Measurements from ENCODE around the gene A2ML1.
"Not testable (repeated sequence)": the region's sequence is repeated elsewhere in the genome, so short reads cannot be mapped to it uniquely, and the experiment has no call there.

Gene A2ML1

GRCh38 chr12:8855891-8856290 is 33.5 kb downstream of the A2ML1 start:
- no peak for DNase-seq (ENCODE audit: low read depth)

GRCh38 chr12:8859448-8859847 is 37.0 kb downstream of the A2ML1 start:
- not testable (repeated sequence) for DNase-seq (ENCODE audit: low read depth)

GRCh38 chr12:8860165-8860961 is 37.9 kb downstream of the A2ML1 start:
- DNase-seq (ENCODE audit: low read depth): peak; percentile 4

- DNase-seq (ENCODE audit: low read depth): no peak
Observed at GRCh38 chr12:8866429-8866828, 44.0 kb downstream of the A2ML1 start.

- no peak for DNase-seq (ENCODE audit: low read depth)
Observed at GRCh38 chr12:8867009-8867408, 44.6 kb downstream of the A2ML1 start.

- no peak for DNase-seq (ENCODE audit: low read depth)
Observed at GRCh38 chr12:8867786-8868185, 45.4 kb downstream of the A2ML1 start.

- no peak for DNase-seq (ENCODE audit: low read depth)
Observed at GRCh38 chr12:8870586-8870985, 48.2 kb downstream of the A2ML1 start.

- no peak for DNase-seq (ENCODE audit: low read depth)
Observed at GRCh38 chr12:8871068-8871467, 48.6 kb downstream of the A2ML1 start.

- no peak for DNase-seq (ENCODE audit: low read depth)
Observed at GRCh38 chr12:8876887-8877286, 54.5 kb downstream of the A2ML1 start.

- no peak for DNase-seq (ENCODE audit: low read depth)
Observed at GRCh38 chr12:8886502-8887284, 64.3 kb downstream of the A2ML1 start.

- DNase-seq (ENCODE audit: low read depth): no peak
Observed at GRCh38 chr12:8887285-8887715, 64.9 kb downstream of the A2ML1 start.

- peak; percentile 3 for DNase-seq (ENCODE audit: low read depth)
Observed at GRCh38 chr12:8890313-8891085, 68.1 kb downstream of the A2ML1 start.

- no peak for DNase-seq (ENCODE audit: low read depth)
Observed at GRCh38 chr12:8891976-8892375, 69.6 kb downstream of the A2ML1 start.

GRCh38 chr12:8894378-8894777 is 72.0 kb downstream of the A2ML1 start:
- no peak for DNase-seq (ENCODE audit: low read depth)

- no peak for DNase-seq (ENCODE audit: low read depth)
Observed at GRCh38 chr12:8894986-8895385, 72.6 kb downstream of the A2ML1 start.

- no peak for DNase-seq (ENCODE audit: low read depth)
Observed at GRCh38 chr12:8897081-8897480, 74.7 kb downstream of the A2ML1 start.

- DNase-seq (ENCODE audit: low read depth): no peak
Observed at GRCh38 chr12:8899830-8900229, 77.4 kb downstream of the A2ML1 start.

GRCh38 chr12:8902703-8903102 is 80.3 kb downstream of the A2ML1 start:
- DNase-seq (ENCODE audit: low read depth): not testable (repeated sequence)

GRCh38 chr12:8903646-8904045 is 81.2 kb downstream of the A2ML1 start:
- no peak for DNase-seq (ENCODE audit: low read depth)

- DNase-seq (ENCODE audit: low read depth): no peak
Observed at GRCh38 chr12:8904665-8905064, 82.2 kb downstream of the A2ML1 start.

- no peak for DNase-seq (ENCODE audit: low read depth)
Observed at GRCh38 chr12:8905546-8905945, 83.1 kb downstream of the A2ML1 start.
